HG03159 (cell line): ENCODE results near the gene TSPAN33.
"Not testable (repeated sequence)": the region's sequence is repeated elsewhere in the genome, so short reads cannot be mapped to it uniquely, and the experiment has no call there.

Experiments
- ATAC-seq: cut with Tn5 transposase; IDR thresholded peaks from one replicate; pipeline ENCODE4 v1.9.1; 2021; ENCODE audit warnings: mild to moderate bottlenecking, moderate library complexity; ENCODE audit not compliant: unreplicated experiment

Gene TSPAN33

GRCh38 chr7:129144095-129144833 lies at the start of gene TSPAN33:
Gene TSPAN33 (plus strand): TSS chr7:129144707. CDS start chr7:129144981, 274 bp downstream.
- ATAC-seq = peak; percentile 72

GRCh38 chr7:129095258-129095657 lies 49.2 kb upstream of the TSPAN33 start:
- peak; percentile 83 for ATAC-seq

DNA sequence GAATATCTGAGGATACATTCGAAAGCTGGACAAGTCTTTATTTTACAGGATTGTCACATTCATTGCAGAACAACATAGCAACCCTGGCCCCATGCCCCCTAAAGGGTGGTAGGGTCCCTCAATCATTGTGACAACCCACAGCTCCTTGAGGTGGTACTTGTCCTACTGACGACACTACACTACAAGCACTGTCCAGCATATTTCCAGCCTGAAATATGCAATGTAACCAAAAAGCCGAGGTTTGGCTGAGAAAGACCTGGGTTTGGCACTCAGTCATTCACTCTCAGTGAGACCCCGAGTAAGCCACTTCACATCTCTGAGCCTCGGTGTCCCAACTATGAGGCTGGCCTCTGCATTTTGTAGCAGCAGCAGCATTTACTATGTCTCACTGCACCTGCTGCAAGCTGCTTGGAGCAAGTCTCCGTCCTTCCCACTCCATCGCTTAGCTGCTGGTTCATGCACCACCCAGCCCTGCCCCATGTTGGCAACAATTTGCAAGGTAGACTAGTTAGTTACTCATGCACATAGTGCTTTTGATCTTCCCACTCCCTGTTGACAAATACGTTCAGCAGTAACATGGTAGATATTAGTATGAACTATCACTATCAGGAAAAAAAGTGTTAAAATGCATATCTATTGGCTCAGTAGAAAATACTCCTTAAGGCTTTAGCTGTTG lies 46.0 kb upstream of the TSPAN33 start:
- no peak for ATAC-seq

DNA sequence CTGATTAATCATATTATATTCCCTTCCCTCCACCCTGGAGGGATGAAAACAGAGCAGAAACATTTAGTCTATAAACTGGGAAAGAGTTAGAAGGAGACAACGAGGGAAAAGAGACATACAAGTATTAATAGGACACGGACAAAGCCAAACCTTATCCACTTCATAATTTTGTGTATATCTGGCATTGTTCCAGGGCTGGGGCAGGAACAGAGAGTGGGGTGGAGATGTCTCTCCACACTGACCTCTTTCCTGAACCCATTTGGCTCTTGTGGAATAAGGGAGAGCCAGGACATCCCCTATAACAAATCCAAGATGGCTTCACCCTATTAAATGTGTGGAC lies 43.7 kb upstream of the TSPAN33 start:
- no peak for ATAC-seq

- no peak for ATAC-seq
Measured at GRCh38 chr7:129101746-129102145, 42.8 kb upstream of the TSPAN33 start.

DNA sequence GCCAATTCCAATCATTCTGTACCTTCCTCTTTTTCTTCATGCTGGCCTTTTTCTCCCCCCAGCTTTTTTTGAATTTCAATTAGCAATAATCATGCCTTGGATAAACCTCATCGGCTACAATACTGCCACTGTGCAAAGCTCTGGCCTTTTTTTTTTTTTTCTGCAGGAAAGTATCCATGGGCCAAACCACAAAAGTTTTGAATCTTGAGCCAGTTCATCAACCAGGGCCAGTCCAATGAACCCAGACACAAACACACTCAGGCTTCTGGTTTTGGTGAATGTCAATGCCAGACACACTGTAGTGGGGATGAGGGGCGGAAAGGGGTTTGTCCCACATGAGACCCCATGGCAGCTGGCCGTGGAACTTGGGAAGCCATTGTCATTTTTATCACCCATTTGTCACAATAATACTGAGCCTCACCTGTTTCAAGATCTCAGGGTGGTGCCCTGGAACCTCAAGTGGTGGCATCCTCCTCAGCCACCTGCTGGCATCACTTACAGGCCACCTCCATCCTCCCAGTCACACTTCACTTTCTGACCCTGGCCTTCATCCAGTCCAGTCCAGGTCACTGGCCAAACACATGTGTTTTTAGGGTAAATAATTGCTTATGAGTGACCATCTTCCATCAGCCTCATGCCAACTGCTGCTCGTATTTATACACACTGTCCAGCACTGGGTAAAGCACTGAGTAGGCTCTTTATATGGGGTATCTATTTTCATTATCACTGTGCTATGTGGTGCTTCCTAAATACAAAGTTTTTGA lies 40.8 kb upstream of the TSPAN33 start:
- ATAC-seq = no peak

GRCh38 chr7:129108581-129108980 lies 35.9 kb upstream of the TSPAN33 start:
- ATAC-seq = no peak

DNA sequence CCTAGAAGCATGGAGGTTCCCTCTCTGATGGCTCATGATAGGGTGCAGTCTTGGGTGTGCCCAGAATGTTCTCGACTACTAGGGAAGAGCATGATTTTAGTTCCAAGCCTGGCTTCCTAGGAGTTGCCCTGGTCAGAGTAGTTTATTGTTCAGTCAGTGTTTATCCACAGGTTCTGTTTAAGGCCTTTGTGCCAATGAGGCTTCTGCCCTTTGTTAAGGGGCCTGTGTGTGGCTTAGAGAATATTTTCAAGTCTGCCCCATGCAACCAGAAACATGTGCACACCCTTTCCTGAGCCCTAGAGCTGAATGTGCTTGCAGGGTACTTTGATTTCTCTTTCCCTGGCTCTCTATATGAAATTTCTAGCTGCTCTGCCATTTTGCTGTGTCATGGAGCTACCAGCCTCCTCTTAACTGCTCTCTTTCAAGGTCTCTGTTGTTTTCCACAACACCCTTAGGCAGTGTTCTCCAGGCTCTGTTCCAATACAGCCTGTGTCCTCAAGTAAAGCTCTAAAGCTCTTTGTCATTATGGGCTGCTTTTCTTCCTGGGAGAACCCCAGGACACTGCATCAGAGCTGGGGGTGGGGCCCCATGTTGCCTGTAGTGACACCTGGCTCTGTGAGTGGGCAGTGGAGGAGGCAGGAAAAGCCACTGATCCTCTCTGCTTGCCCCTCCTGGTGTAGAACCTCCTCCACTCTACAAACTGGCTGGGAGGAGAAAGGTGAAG lies 34.1 kb upstream of the TSPAN33 start:
- ATAC-seq = no peak

DNA sequence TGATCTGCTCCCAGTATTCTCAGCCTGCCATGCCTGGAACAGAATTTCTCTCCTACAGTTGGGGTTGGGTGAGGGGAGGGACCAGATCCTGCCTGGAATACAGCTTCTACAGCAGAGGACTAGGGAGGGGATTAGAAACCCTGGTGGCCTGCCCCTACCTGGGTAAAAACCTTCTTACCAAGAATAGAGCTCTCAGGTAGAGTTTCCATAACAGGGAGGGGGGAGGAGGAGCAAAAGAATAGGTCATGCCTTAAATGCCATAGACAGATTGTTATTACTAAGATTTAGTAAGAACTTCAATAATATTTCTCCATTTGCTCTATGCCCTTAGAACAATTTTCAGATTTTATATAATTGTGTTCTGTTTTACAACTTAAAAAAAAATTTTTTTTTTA lies 33.5 kb upstream of the TSPAN33 start:
- ATAC-seq = no peak

DNA sequence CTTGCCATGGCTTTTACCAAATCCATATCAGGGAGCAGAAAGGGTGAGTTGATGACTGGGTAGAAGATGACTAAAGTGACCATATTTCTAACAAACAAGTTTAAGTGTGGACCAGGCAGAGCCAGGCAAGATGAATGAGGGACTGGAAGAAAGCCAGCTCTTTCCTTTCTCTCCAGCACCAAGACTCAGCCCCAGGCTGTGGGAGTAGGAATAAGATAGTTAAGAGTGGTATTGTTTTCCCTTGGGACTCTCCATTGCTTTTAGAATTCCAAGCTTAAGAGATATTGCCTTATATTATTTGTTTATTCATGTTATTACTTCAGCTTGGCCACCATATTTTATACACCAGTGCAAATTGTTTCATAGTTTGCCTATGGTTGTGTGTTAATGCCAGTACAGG lies 28.8 kb upstream of the TSPAN33 start:
- no peak for ATAC-seq

GRCh38 chr7:129118182-129118581 lies 26.3 kb upstream of the TSPAN33 start:
- no peak for ATAC-seq

GRCh38 chr7:129118976-129119375 lies 25.5 kb upstream of the TSPAN33 start:
- ATAC-seq = no peak

- not testable (repeated sequence) for ATAC-seq
Measured at GRCh38 chr7:129121501-129122077, 22.9 kb upstream of the TSPAN33 start.

DNA sequence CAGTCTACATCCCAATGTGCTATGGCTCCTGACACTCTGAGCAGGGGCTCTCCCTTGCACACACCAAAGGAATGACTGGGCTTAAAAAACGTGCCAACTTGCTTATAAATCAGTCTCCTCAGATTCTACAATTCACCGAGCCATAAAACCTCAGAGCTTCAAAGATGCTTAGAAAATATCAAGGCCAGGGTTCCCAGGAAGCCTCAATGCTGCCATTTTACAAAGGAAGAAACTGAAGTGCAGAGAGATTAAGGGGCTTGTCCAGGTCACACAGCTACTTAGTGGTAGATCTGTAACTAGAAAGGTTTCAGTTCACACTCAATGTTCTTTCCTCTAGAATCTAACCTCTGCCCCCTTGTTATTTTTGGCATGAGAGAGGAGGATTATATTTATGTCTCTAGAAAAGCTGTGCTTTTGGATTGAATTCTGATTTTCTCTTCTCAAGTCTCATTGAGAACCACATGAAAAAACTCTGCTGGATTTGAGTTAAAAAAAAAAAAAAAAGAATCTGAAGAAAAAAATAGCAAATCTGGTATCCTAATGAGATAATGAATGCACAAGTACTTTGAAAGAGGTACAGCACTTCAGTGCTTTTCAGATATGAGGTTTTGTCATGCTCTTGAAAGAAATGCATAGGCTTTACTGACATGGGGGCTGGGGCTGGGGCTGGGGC lies 22.3 kb upstream of the TSPAN33 start:
- ATAC-seq = peak; percentile 50

DNA sequence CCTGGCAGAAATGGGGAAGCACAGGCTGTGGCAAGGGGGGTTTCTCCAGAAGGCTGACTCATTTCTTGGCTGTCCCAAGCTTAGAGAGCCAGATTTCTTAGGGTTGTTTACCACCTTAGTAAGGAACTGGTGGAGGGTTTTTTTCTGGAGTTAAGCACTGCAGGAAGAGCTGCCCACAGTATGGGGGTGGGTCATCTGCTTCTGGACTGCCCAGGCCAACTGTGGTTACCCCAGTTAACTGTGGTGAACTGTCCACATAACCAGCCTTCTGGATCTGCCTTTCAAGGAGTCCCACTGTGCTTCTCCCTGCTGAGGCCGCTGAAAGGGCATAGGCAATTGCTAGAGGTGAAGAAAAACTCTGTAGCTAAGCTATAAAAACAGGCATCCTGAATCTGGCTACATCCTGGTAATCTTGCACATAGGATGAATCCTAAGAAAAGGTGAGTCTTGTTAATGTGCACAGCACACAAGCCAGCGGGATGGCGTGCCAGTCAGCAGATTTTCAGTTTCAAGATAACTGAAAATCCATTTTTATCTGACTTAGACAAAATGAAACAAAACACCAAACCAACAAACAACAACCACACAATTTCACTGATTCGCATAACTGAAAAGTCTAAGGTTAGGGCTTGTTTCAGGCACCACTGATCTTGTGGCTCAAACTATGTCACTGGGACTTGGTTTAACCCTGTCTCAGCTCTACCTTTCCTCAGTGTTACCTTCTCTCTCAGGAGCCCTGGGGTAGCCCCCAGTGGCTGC lies 21.6 kb upstream of the TSPAN33 start:
- ATAC-seq = peak; percentile 61

GRCh38 chr7:129123510-129123857 lies 21.0 kb upstream of the TSPAN33 start:
- ATAC-seq = no peak

DNA sequence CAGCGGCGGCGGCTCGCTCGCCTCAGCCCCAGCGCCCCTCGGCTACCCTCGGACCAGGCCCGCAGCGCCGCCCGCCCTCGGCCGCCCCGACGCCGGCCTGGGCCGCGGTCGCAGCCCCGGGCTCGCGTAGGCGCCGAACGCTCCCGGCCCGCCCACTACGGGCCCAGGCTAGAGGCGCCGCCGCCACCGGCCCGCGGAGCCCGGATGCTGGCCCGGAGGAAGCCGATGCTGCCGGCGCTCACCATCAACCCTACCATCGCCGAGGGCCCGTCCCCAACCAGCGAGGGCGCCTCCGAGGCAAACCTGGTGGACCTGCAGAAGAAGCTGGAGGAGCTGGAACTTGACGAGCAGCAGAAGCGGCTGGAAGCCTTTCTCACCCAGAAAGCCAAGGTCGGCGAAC lies 18.2 kb upstream of the TSPAN33 start:
- ATAC-seq = no peak

GRCh38 chr7:129127154-129127553 lies 17.4 kb upstream of the TSPAN33 start:
- ATAC-seq = no peak

- ATAC-seq = no peak
Measured at GRCh38 chr7:129127601-129128000, 16.9 kb upstream of the TSPAN33 start.
